Endothelial cell of umbilical vein (primary cell): ENCODE measurements around the gene PARD3B. TPM values are rescaled to one million over a fixed set of nuclear protein-coding genes. Genes with fewer than 3 reads are reported as not detected.

Source experiments
- BruUV-seq: library from RNA; stranded (reverse); fragments of 400-500 nt; replicated peaks from 2 replicates; lab custom pipeline; 2021; lab: Mats Ljungman, UMichigan
- CTCF ChIA-PET: fragments of 300-600, 350-600 bp; sonication (Branson Sonifier 250); formaldehyde crosslinking; loops from one replicate; lab custom pipeline; 2021; ENCODE audit warnings: antibody characterized with exemption, inconsistent platforms; lab: Charles Lee
- POLR2A ChIA-PET: fragments of 300-600, 350-600 bp; sonication (Branson Sonifier 250); formaldehyde crosslinking; loops from one replicate; lab custom pipeline; 2021; ENCODE audit warnings: antibody characterized with exemption, inconsistent platforms; lab: Charles Lee
- DNase-seq: peaks from one replicate; pipeline ENCODE4 v3.0.0-alpha.2; 2011; ENCODE audit warnings: low read depth, low spot score
- FAIRE-seq: peaks from 2 replicates; lab custom pipeline; 2011; peaks lifted over from hg19 to GRCh38; lab: Jason Lieb, UNC
- H2AFZ ChIP-seq: 2 replicates; pipeline ENCODE4 v1.6.0; 2012; ENCODE audit warnings: low read depth, low read length, control low read depth, inconsistent platforms
- H3K27ac ChIP-seq: 2 replicates; pipeline ENCODE4 v1.5.1; 2011; ENCODE audit warnings: low read depth, mild to moderate bottlenecking, control low read depth, low read length, moderate library complexity; ENCODE audit not compliant: insufficient read depth
- H3K27me3 ChIP-seq, 2 experiments: 2 replicates each; pipeline versions ENCODE4 v1.6.0 to v1.6.1; 2011; ENCODE audit warnings: low read length in 2 of 2, mixed read lengths in 1 of 2; ENCODE audit not compliant: control insufficient read depth in 2 of 2, insufficient read depth in 2 of 2
- H3K36me3 ChIP-seq, 2 experiments: 2 replicates in 1 of 2; 3 replicates in 1 of 2; pipeline ENCODE4 v1.5.1; 2011; ENCODE audit warnings: low read length in 2 of 2, mild to moderate bottlenecking in 1 of 2, moderate library complexity in 1 of 2; ENCODE audit not compliant: control insufficient read depth in 2 of 2, insufficient read depth in 2 of 2; ENCODE audit errors: extremely low read depth in 1 of 2
- H3K4me1 ChIP-seq: 3 replicates; pipeline ENCODE4 v1.5.1; 2011; ENCODE audit warnings: mild to moderate bottlenecking, low read length; ENCODE audit not compliant: control insufficient read depth, insufficient read depth; ENCODE audit errors: extremely low read depth
- H3K4me2 ChIP-seq: 2 replicates; pipeline ENCODE4 v1.6.1; 2011; ENCODE audit warnings: low read length, control low read depth, mixed read lengths; ENCODE audit not compliant: insufficient read depth
- H3K4me3 ChIP-seq, 3 experiments: fragments of 200-600 bp in 1 of 3; sonication (generic), shearing (Covaris generic) in 1 of 3; replicated peaks in 1 of 3; 2 replicates each; pipeline ENCODE4 v1.5.1; 2011 to 2016; ENCODE audit warnings: control low read depth in 3 of 3, low read length in 3 of 3, mild to moderate bottlenecking in 2 of 3, inconsistent platforms in 1 of 3, low read depth in 1 of 3, moderate library complexity in 1 of 3; ENCODE audit not compliant: insufficient read depth in 1 of 3
- H3K79me2 ChIP-seq: 2 replicates; pipeline ENCODE4 v1.6.0; 2012; ENCODE audit warnings: low read length, inconsistent platforms; ENCODE audit not compliant: control insufficient read depth, insufficient read depth
- H3K9ac ChIP-seq: replicated peaks from 2 replicates; pipeline ENCODE3; 2011; ENCODE audit warnings: low read length, control low read depth; ENCODE audit not compliant: insufficient read depth; ENCODE audit errors: extremely low read depth
- H3K9me1 ChIP-seq: replicated peaks from 3 replicates; pipeline ENCODE4 v1.6.0; 2011; ENCODE audit warnings: mild to moderate bottlenecking, low read length; ENCODE audit not compliant: control insufficient read depth, insufficient read depth; ENCODE audit errors: extremely low read depth
- H3K9me3 ChIP-seq: replicated peaks from 2 replicates; pipeline ENCODE4 v1.5.1; 2012; ENCODE audit warnings: low read length, inconsistent platforms; ENCODE audit not compliant: control insufficient read depth, insufficient read depth
- H4K20me1 ChIP-seq: replicated peaks from 2 replicates; pipeline ENCODE3; 2011; ENCODE audit warnings: mild to moderate bottlenecking, low read length; ENCODE audit not compliant: control insufficient read depth, insufficient read depth; ENCODE audit errors: extremely low read depth
- CTCF ChIP-seq, 2 donors: IDR thresholded peaks; 1 replicate in 1 of 2; 2 replicates in 1 of 2; pipeline ENCODE4 v1.5.1; 2011; ENCODE audit warnings: low read length in 2 of 2, mild to moderate bottlenecking in 2 of 2, moderate library complexity in 2 of 2, control low read depth in 1 of 2, inconsistent platforms in 1 of 2, low read depth in 1 of 2; ENCODE audit not compliant: insufficient read depth in 1 of 2; ENCODE audit errors: extremely low read depth in 1 of 2
- EZH2 ChIP-seq: IDR thresholded peaks from 2 replicates; pipeline ENCODE4 v1.6.1; 2012; ENCODE audit warnings: borderline replicate concordance, low read depth, mild to moderate bottlenecking, moderate library complexity, low read length, inconsistent platforms; ENCODE audit not compliant: severe bottlenecking
- FOS ChIP-seq: IDR thresholded peaks from 2 replicates; pipeline ENCODE4 v1.6.1; 2011; ENCODE audit warnings: mild to moderate bottlenecking, low read length, moderate library complexity, borderline replicate concordance; ENCODE audit not compliant: insufficient read depth
- GATA2 ChIP-seq: IDR thresholded peaks from 2 replicates; pipeline ENCODE4 v1.7.0; 2011; ENCODE audit warnings: low read depth, mild to moderate bottlenecking, moderate library complexity, mixed read lengths, low read length; ENCODE audit not compliant: insufficient read length, insufficient read depth
- JUN ChIP-seq: IDR thresholded peaks from 2 replicates; pipeline ENCODE4 v1.6.1; 2011; ENCODE audit warnings: borderline replicate concordance, low read depth; ENCODE audit not compliant: insufficient read length, insufficient read depth
- MAX ChIP-seq: IDR thresholded peaks from 2 replicates; pipeline ENCODE4 v1.6.1; 2011; ENCODE audit not compliant: insufficient read depth, insufficient read length
- MYC ChIP-seq: IDR thresholded peaks from one replicate; pipeline ENCODE4 v1.6.1; 2011; ENCODE audit warnings: mild to moderate bottlenecking, low read depth, low read length
- POLR2A ChIP-seq: IDR thresholded peaks from 2 replicates; pipeline ENCODE4 v1.6.1; 2012; ENCODE audit warnings: low read depth, mild to moderate bottlenecking, control low read depth, low read length
- POLR2AphosphoS5 ChIP-seq: IDR thresholded peaks from 2 replicates; pipeline ENCODE4 v1.6.1; 2012; ENCODE audit warnings: low read depth, mild to moderate bottlenecking, control low read depth, low read length, moderate library complexity; ENCODE audit not compliant: insufficient read depth
- dilution Hi-C: fragments of 300-500 bp; cut with MboI; formaldehyde crosslinking; loops from one replicate; pipeline ENCODE4 v1.15.0; 2019; ENCODE audit warnings: low sequenced_read_pairs; ENCODE audit not compliant: extremely low pct_ligation_motif_present
- intact Hi-C: fragments of 100-400 bp; cut with micrococcal nuclease; formaldehyde crosslinking; loops from one replicate; pipeline ENCODE4 v1.10.0; 2022
- polyA plus RNA-seq, 4 experiments: library from polyadenylated mRNA; depleted of rRNA in 3 of 4; stranded (reverse) in 3 of 4; unstranded in 1 of 4; fragments of >200 nt; gene quantifications; 2 replicates each; pipeline versions ENCODE4 v1.2.1 to v1.2.3, GENCODE V29; 2011 to 2012; ENCODE audit warnings: missing spikeins in 1 of 4
- total RNA-seq: library from RNA; stranded (reverse); gene quantifications from 2 replicates; pipeline ENCODE4 v1.2.3, GENCODE V29; 2021

PARD3B gene
- total and polyA plus RNA-seq, 2 donors (not counting 3 experiments of a cell fraction or from before 2014, with no cell fraction given) = 2.2 to 30.9 TPM

- ChIA-PET POLR2A (no interaction called here), CTCF (interaction anchor here (0.9 kb wide), 1 partner anchor 879 kb away, joined by 3 read pairs; no protein-coding TSS in a partner anchor)
- Histone ChIP-seq H3K36me3 (no peaks in the 10 kb centered on the region), H3K9me3 (no peaks in the 10 kb centered on the region), H3K4me3 (no peak overlapping the region), H3K4me1 (peaks cover 22% of the 10 kb centered on the region), H3K27ac (no peak overlapping the region), H3K9me1 (no peaks in the 10 kb centered on the region), H3K27me3 (no peaks in the 10 kb centered on the region), H3K79me2 (peaks cover 2% of the 10 kb centered on the region), H3K9ac (no peak overlapping the region), H4K20me1 (no peaks in the 10 kb centered on the region), H2AFZ (no peak overlapping the region), H3K4me2 (no peak overlapping the region)
- DNase-seq (no peak), FAIRE-seq (no peak)
- intact Hi-C loops = loop anchor here (5.0 to 10.0 kb wide), 2 partner anchors 474 to 682 kb away; no protein-coding TSS in a partner anchor
- dilution Hi-C loops = no loop called here
- BruUV-seq = no TSS peak
- TF ChIP-seq JUN (no peak), EZH2 (no peak), CTCF (IDR thresholded peaks at IDR 0.05; ENCODE audit: extremely low read depth in 1 of 2, insufficient read depth in 1 of 2, low read depth in 1 of 2, low read length in 2 of 2) (no peak), POLR2AphosphoS5 (no peak), MYC (no peak), POLR2A (no peak), MAX (no peak), FOS (no peak), GATA2 (no peak)
These were observed 251.3 kb downstream of the PARD3B start for GRCh38 chr2:204796581-204796980.
